GM19438 (cell line): ENCODE measurements around the gene DYNLT2.
"Not testable (repeated sequence)": the region's sequence is repeated elsewhere in the genome, so short reads cannot be mapped to it uniquely, and the experiment has no call there.

Experiments used
- ATAC-seq: cut with Tn5 transposase; IDR thresholded peaks from one replicate; pipeline ENCODE4 v1.9.1; 2021; ENCODE audit warnings: low read depth; ENCODE audit not compliant: unreplicated experiment

Gene DYNLT2

GRCh38 chr6:169783971-169784820, 32.8 kb upstream of the DYNLT2 start:
- ATAC-seq = no peak

- ATAC-seq = no peak
Measured at GRCh38 chr6:169783401-169783800, 32.0 kb upstream of the DYNLT2 start.

GRCh38 chr6:169782966-169783365, 31.6 kb upstream of the DYNLT2 start:
- ATAC-seq = no peak

GRCh38 chr6:169780571-169781091, 29.3 kb upstream of the DYNLT2 start:
- no peak for ATAC-seq

GRCh38 chr6:169779896-169780295, 28.5 kb upstream of the DYNLT2 start:
- no peak for ATAC-seq

DNA sequence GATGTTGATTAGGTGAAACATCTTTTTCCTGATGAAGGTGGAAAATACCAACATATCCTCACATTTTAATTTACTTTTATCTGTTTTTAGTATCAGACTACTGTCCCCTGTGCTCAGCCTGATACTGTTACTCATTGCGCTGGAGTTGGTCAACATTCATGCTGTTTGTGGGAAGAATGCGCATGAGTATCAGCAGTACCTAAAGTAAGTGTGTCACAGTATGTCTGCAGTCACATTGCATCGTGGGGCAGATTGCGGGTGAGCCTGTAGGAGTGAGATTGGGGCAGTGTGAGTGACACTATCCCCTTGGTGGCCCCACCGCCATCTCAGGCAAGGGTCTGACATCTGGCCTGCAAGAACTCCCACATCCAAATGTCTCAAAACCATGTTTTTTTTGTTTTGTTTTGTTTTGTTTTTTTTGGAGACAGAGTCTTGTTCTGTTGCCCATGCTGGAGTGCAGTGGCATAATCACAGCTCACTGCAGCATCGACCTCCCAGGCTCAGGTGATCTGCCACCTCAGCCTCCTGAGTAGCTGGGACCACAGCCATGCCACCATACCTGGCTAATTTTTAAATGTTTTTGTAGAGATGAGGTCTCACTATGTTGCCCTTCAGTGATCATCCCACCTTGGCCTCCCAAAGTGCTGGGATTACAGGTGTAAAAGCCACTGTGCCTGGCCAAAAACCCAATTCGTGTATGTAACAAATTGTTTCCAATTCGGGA, 27.9 kb upstream of the DYNLT2 start:
- ATAC-seq = no peak

DNA sequence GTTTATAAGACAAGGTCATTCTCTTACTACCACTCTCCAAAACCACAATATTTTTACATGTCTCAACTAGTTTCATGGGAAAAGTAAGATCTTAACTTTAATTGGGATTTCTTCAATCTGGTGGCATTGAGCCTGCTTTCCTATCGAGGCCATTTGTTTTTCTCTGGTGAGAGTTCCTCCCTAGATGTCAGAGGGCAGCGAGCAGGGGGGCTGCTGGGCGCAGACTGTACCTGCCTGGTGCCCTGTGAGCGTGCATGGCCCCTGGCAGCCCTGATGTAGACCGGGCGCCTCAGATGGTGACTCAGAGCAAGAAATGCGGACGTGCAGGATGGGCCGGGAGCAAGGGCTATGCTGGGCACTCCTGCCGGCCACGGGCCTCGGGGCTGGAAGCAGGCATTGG, 27.3 kb upstream of the DYNLT2 start:
- ATAC-seq = no peak

- no peak for ATAC-seq
Measured at GRCh38 chr6:169777896-169778295, 26.5 kb upstream of the DYNLT2 start.

DNA sequence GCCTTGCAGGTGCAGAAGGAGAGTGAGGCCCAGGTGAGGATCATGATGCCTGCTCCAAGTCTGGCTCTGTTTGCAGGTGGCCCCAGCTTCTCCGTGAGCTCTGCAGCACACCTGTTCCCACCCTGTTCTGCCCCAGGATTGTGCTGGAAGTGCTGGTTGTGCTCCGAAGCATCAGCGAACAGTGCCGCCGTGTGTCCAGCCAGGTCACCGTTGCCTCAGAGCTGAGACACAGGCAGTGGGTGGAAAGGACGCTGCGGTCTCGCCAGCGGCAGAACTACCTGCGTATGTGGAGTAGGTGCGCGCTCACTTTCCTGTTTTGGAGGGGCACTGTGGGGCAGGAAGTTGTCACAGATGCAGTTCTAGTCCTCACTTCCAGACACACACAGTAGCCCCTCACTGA, 25.0 kb upstream of the DYNLT2 start:
- ATAC-seq = no peak

DNA sequence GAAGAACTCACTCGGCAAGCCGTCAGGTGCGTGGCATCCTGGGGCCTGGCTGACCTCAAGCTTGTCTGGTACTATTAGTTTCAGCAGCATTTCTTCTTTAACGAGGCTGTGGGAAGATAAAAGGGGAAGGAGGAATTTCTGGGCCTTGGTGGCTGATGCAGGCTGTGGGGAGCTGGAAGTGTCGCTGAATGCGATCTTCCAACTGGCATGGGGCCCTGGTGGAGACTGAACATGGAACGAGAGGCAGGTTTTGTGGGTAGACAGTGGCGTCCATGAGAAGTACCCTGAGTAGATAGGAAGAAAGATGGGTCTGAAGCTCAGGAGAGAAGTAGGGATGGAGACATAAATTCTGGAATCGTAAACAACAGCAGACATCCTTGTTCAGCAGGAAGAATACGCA, 23.9 kb upstream of the DYNLT2 start:
- ATAC-seq = no peak

DNA sequence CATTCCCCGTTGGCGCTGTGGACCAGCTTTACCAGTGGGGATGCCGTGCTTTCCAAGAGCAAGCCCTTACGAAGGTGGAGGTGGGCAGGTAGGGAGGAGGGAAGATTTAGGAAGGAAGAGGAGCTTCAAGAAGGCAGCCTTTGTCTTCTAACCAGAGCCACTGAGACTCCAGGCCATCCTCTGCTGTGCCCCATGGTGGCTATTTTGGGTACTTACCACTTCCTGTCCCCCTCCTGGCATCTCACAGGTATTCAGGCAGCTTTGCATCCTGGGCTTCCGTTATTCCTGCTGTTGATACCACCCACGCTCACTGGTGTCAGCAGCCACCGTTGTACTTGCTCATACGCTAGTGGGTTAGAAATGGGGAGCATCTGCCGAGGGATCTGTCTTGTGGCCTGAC, 23.0 kb upstream of the DYNLT2 start:
- ATAC-seq = no peak

DNA sequence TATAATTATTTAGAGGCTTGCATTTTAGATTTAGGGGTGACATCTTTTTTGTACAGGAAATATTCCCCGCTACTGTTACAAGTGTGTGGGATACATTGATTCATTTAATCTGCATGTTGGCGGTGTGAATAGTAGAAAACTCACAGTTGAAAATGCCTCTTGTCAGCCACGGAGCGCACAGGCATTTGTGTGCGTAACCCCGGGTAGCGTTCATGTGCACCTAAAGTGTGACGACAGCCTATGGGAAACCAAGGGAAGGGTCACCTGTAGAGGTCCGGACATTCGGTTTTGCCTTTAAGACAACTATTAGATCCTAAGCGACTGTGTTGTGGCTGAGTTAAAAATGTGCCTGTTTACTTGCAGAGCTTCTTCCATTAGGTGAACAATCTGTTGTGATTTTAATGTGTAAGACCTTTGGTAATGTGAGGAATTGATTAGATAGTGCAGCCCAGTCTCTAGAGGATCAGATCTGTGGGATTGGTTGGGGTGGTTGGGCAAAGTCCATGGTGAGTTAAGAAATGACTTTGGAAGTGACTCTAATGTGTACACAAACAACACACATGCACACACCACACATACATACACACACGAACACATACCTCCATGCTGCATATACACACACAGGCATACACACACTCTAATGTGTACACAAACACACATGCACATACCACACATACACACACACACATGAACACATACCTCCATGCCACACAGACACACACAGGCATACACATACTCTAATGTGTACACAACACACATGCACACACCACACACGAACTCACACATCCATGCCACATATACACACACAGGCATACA, 15.8 kb upstream of the DYNLT2 start:
- ATAC-seq = no peak

DNA sequence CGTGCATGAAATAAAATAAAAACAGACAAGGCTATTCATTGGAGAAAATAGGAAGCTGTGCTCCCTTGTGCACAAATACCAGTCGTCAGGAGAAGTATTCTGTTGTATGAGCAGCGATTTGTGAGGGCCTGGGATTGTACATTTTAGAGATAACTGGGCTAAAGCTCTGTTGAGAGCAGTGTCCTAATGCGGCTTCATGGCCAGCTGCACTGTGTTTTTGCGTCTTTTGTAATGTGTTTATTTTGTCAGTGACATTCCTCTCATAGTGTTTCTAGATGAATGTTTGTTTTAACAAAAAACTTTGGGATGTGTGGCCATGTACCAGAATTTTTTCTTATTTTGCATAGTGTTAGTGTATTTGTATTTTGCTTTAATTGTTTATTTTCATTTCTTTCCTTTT, 14.9 kb upstream of the DYNLT2 start:
- ATAC-seq = no peak

DNA sequence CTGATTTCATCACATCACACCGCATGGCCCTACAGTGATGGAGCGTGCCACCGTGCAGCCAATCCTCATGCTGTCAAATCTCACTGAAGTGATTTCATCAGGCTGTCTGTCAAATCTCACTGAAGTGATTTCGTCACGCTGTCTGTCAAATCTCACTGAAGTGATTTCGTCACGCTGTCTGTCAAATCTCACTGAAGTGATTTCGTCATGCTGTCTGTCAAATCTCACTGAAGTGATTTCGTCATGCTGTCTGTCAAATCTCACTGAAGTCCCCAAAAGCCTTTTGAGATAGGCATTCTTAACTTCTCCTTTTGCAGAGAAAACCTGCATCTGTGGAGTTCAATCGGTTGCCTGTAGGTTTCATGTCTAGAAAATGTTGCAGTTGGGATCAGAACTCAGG, 14.4 kb upstream of the DYNLT2 start:
- not testable (repeated sequence) for ATAC-seq

DNA sequence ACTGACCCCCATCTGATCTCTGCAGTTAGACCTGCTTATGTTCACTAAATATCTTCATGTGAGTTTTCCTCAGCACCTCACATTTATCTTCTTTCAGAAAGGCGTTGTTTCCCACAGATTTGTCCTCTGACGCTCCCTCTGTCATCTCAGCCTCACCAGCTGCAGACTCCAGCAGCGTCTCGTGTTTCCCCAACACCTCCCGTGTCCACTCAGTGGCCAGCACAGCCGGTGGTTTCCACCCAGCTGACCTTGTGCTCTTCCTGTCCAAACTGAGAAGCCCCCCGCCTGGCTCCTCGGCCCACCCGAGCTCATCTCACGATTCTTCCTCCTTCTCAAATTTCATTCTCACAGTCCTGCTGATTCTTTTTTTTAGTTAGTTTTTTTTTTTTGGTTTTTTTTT, 12.5 kb upstream of the DYNLT2 start:
- ATAC-seq = no peak

GRCh38 chr6:169763308-169763707, 11.9 kb upstream of the DYNLT2 start:
- ATAC-seq = no peak

DNA sequence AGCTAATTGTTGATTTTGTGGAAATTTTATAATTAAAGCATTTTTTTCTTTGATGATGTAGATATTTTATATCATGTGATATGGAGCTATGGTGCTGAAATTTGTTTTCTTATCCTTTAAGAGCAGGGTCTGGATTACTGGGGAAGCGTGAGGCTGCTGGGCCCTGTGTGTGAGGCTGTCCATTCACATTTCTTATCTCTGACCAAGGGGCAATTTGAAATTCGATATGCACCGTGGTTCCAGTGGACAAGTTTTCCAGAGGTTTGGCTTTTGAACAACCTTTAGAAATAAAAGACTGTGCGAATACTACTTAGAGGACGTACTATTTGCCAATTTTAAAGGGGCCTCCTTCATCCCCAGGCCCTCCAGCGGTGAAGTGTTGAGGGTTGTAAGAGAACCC, 3.8 kb upstream of the DYNLT2 start:
- ATAC-seq = no peak

DNA sequence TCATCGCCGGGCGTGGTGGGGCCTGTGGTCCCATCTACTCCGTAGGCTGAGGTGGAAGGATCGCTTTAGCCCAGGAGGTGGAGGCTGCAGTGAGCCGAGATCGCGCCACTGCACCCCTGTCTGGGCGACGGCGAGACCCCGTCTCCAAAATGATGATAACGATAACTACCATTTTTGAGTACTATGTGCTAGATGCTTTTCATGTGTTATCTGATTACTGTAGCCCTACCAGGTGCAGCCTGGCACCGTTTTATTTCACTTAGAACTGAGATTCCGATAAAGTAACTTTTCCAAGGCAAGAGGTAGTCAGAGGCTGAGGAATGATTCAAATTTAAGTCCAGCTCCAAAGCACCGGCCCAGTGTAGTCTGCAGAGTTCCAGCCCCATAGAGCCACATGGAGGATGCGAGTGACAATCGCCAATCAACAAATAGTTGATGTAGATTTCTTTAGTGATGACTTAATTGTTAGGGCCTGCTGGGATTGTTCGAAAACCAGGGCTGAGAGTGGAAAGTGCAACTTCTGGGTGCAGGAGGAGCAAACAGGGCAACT, 777 bp upstream of the DYNLT2 start:
- no peak for ATAC-seq

DNA sequence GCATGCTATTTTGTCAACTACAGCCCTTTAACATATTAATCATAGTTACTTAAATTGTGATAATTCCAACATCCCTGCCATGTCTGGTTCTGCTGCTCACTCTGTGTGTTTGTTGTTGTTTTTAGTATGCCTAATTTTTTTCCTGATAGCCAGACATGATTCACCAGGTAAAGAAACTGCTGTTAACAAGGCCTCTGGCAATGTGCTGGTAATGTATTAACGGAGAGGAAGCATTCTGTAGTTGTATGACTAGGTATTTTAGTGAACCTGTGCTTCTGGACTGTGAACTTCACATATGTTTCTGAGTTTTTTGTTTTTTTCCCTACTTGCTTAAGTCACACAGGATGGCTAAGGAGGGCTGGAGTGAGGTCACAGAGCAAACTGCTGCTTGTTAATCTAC, 4.8 kb downstream of the DYNLT2 start:
- no peak for ATAC-seq

- ATAC-seq = no peak
Measured at GRCh38 chr6:169745405-169745804, 6.0 kb downstream of the DYNLT2 start.

- no peak for ATAC-seq
Measured at GRCh38 chr6:169741344-169741743, 10.0 kb downstream of the DYNLT2 start.
